HEK293T (cell line): ENCODE data around the gene DBN1.

Source experiments
- CTCF ChIA-PET: fragments of 350-600 bp; formaldehyde crosslinking; extraction: SDS; loops from one replicate; lab custom pipeline; 2021; ENCODE audit warnings: antibody characterized with exemption, inconsistent platforms; lab: Yijun Ruan, JAX
- POLR2A ChIA-PET: fragments of 350-600 bp; formaldehyde crosslinking; extraction: SDS; loops from one replicate; lab custom pipeline; 2020; ENCODE audit warnings: antibody characterized with exemption, inconsistent platforms; lab: Yijun Ruan, JAX
- DNase-seq: peaks from one replicate; pipeline ENCODE4 v3.0.0; 2012; ENCODE audit warnings: mixed read lengths; ENCODE audit errors: extremely low spot score
- ARNT ChIP-seq: fragments of 450-650 bp; IDR thresholded peaks from 2 replicates; pipeline ENCODE4 v1.6.1; 2017; ENCODE audit warnings: mild to moderate bottlenecking
- BHLHE40 ChIP-seq: fragments of 450-650 bp; IDR thresholded peaks from 2 replicates; pipeline ENCODE4 v1.6.1; 2016; ENCODE audit warnings: mild to moderate bottlenecking, moderate library complexity, borderline replicate concordance
- CTBP1 ChIP-seq: fragments of 450-650 bp; IDR thresholded peaks from 2 replicates; pipeline ENCODE4 v1.6.1; 2016; ENCODE audit warnings: borderline replicate concordance
- ELF4 ChIP-seq: fragments of 450-650 bp; IDR thresholded peaks from 2 replicates; pipeline ENCODE4 v1.6.1; 2017; ENCODE audit warnings: antibody characterized with exemption
- FOXA1 ChIP-seq: fragments of 450-650 bp; IDR thresholded peaks from 2 replicates; pipeline ENCODE4 v1.6.1; 2016; ENCODE audit warnings: mild to moderate bottlenecking
- FOXK2 ChIP-seq: fragments of 450-650 bp; IDR thresholded peaks from 2 replicates; pipeline ENCODE4 v1.6.1; 2016; ENCODE audit warnings: mild to moderate bottlenecking
- FOXM1 ChIP-seq: fragments of 450-650 bp; IDR thresholded peaks from 2 replicates; pipeline ENCODE4 v1.6.1; 2017; ENCODE audit warnings: mild to moderate bottlenecking, borderline replicate concordance
- HDGF ChIP-seq: fragments of 450-650 bp; IDR thresholded peaks from 2 replicates; pipeline ENCODE4 v1.6.1; 2017; ENCODE audit warnings: antibody characterized with exemption, borderline replicate concordance
- L3MBTL2 ChIP-seq: fragments of 450-650 bp; conservative IDR thresholded peaks from 2 replicates; pipeline ENCODE4 v1.6.1; 2016; ENCODE audit warnings: mild to moderate bottlenecking
- LEF1 ChIP-seq: fragments of 450-650 bp; IDR thresholded peaks from 2 replicates; pipeline ENCODE4 v1.6.1; 2017; ENCODE audit warnings: mild to moderate bottlenecking, borderline replicate concordance
- NFRKB ChIP-seq: fragments of 450-650 bp; IDR thresholded peaks from 2 replicates; pipeline ENCODE4 v1.6.1; 2016; ENCODE audit warnings: mild to moderate bottlenecking, moderate library complexity
- PKNOX1 ChIP-seq: fragments of 450-650 bp; IDR thresholded peaks from 2 replicates; pipeline ENCODE4 v1.6.1; 2016
- SP1 ChIP-seq: fragments of 450-650 bp; IDR thresholded peaks from 2 replicates; pipeline ENCODE4 v1.6.1; 2017
- SUZ12 ChIP-seq: fragments of 450-650 bp; IDR thresholded peaks from 2 replicates; pipeline ENCODE4 v1.6.1; 2016; ENCODE audit warnings: mild to moderate bottlenecking
- TARDBP ChIP-seq: fragments of 450-650 bp; IDR thresholded peaks from 2 replicates; pipeline ENCODE4 v1.6.1; 2016
- ZNF384 ChIP-seq: fragments of 450-650 bp; IDR thresholded peaks from 2 replicates; pipeline ENCODE4 v1.6.1; 2016

DBN1 gene

GRCh38 chr5:177430972-177431316 lies 42.5 kb downstream of the DBN1 start:
- no peak for DNase-seq
- ChIA-PET POLR2A (no interaction called here), CTCF (no interaction called here)
- TF ChIP-seq FOXM1 (no peak), BHLHE40 (no peak), PKNOX1 (no peak), FOXK2 (no peak)

DNA sequence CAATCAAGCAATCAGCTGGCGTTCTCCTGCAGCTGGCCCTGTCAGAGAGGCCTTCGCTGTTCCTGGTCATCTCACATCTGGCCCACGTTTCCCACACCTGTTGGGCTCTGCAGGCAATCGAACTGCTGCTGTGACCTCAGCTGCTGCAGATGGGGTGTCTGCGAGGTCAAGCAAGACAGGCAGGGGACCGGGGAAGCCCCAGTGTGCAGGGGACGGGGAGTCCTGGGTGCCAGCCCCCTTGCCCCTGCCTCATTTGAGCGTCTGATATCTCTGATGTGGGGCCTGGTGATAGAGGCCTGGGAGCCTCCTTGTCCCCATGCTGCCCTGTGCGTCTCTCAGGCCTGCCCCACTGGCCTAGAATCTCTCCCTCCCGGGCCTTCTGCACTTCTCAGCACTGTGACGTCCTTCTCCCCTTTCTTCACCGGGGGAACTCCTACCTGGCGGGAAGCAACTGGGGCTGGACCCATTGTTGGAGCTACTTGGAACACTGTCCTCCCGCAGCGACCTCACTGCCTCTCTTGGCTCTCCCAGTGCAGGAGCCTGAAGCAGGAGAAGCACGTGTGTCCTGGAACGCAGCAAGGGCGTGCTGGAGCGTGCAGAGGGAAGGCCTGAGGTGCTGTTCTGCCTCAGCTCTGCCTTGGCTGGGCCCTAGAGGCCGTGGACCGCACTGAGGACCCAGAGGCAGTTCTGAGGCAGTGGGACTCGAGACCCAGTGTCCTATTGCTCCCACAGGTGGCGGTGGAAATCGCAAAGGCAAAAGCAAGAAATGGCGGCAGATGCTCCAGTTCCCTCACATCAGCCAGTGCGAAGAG lies 43.1 kb downstream of the DBN1 start:
- TF ChIP-seq LEF1 = no peak
- no peak for TF ChIP-seq NFRKB
- no peak for TF ChIP-seq ARNT
- TF ChIP-seq FOXK2 = no peak
- TF ChIP-seq HDGF = no peak
- TF ChIP-seq FOXA1 = no peak
- TF ChIP-seq CTBP1 = no peak
- no peak for TF ChIP-seq SP1
- TF ChIP-seq BHLHE40 = no peak
- no peak for TF ChIP-seq PKNOX1
- TF ChIP-seq ZNF384 = no peak
- POLR2A ChIA-PET = interaction anchor here (0.9 kb wide), 1 partner anchor 28 kb away, joined by 3 read pairs; no protein-coding TSS in a partner anchor
- CTCF ChIA-PET = interaction anchor here (0.6 kb wide), 1 partner anchor 121 kb away, joined by 3 read pairs; no protein-coding TSS in a partner anchor
- DNase-seq = no peak

DNA sequence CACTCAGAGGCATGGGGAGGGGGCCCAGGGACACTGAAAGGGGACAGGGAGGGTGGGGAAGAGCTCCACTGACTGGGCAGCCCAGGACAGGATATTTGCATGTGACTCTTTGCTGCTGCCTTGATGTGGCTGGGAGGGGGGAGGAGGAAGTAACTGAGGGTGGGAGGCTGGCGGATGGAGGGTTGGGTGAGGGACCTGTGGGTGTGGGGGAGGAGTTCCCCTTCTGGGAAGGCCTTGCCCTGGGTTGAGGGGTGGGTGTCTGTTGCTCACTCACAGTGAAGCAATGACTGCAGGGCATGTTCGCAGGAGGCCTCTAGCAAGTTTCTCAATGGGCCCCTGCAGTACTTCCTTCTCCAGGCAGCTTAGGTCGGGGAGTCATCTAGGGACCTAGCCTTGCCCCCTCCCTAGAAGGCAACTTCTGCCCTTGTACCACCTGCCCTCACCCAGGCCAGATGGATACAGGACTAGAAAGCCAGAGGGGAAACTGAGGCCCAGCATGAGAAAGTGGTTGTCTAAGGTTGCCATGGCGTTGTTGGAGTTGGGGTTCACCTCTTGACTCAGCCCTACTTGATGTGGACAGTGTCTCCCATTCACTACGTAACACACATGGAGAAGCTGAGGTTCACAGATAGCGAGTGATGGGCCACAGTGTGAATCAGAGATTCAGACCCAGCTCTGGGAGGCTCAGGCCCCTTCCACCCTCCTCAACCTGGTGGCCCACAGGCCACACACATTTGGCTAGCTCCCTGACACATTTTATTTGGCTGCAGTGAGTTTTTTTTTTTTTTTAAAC lies 44.0 kb downstream of the DBN1 start:
- TF ChIP-seq HDGF (no peak), FOXA1 (no peak), SP1 (no peak), ZNF384 (no peak), TARDBP (no peak), NFRKB (no peak), L3MBTL2 (no peak), LEF1 (no peak), FOXM1 (no peak), BHLHE40 (no peak), SUZ12 (no peak), ELF4 (no peak), FOXK2 (no peak), ARNT (no peak), CTBP1 (no peak), PKNOX1 (no peak)
- ChIA-PET CTCF (interaction anchor here (0.6 to 0.8 kb wide), 3 partner anchors 25 to 120 kb away, joined by 3 read pairs; no protein-coding TSS in a partner anchor), POLR2A (interaction anchor here (0.7 to 1.9 kb wide), 5 partner anchors 12 to 27 kb away, joined by 3 to 8 read pairs (median 3); no protein-coding TSS in a partner anchor)

GRCh38 chr5:177428574-177429217 lies 44.7 kb downstream of the DBN1 start:
- POLR2A ChIA-PET = interaction anchor here (0.6 to 1.9 kb wide), 5 partner anchors 13 to 76 kb away, joined by 3 to 8 read pairs (median 3); no protein-coding TSS in a partner anchor
- no peak for DNase-seq
- TF ChIP-seq LEF1 (no peak), FOXK2 (no peak), ARNT (no peak), SP1 (no peak), FOXA1 (no peak), ZNF384 (no peak), PKNOX1 (no peak), FOXM1 (no peak), L3MBTL2 (no peak), BHLHE40 (no peak), ELF4 (no peak), NFRKB (no peak), HDGF (no peak), CTBP1 (no peak), SUZ12 (no peak), TARDBP (no peak)
- CTCF ChIA-PET = interaction anchor here (0.6 to 0.8 kb wide), 2 partner anchors 13 to 25 kb away, joined by 3 read pairs; no protein-coding TSS in a partner anchor

More for the DNA sequence above, 44.0 kb downstream of the DBN1 start:
- DNase-seq = no peak
